Sciatic nerve (tissue), 2 donors: ENCODE results near the gene AFF2. TPM values are rescaled to one million over a fixed set of nuclear protein-coding genes. Genes with fewer than 3 reads are reported as not detected.

Source experiments
- ATAC-seq: fragments of 200-7000 bp; cut with Tn5 transposase; one replicate; pipeline ENCODE4 v1.9.1; 2020; ENCODE audit warnings: mild to moderate bottlenecking, moderate library complexity
- DNase-seq: peaks from one replicate; pipeline ENCODE4 v3.0.0-alpha.2; 2020; ENCODE audit warnings: low spot score
- intact Hi-C: fragments of 100-400 bp; cut with DNase I; formaldehyde crosslinking; loops from one replicate; pipeline ENCODE4 v1.14.2; 2022
- total RNA-seq: library from RNA; stranded (reverse); fragmentation: NEBNext Ultra II Directional; extraction: Animal tissue kit (Norgen Biotek cat#: 25700); gene quantifications from one replicate; pipeline ENCODE4 v1.2.1, GENCODE V29; 2021
- donor health status: DM: no; HTN: no; CAD: no.
- donor health status: DM: no; HTN: no; CAD: no.

The AFF2 gene
- total RNA-seq, 1 donor from 2014 or later: 7.6 TPM

GRCh38 chrX:148672517-148672916 lies 172.1 kb downstream of the AFF2 start:
- ATAC-seq (no peak), DNase-seq (no peak)
- intact Hi-C loops: no loop called here

GRCh38 chrX:148681605-148682004 lies 181.2 kb downstream of the AFF2 start:
- intact Hi-C loops: no loop called here
- DNase-seq (no peak), ATAC-seq (no peak)

GRCh38 chrX:148682206-148682605 lies 181.8 kb downstream of the AFF2 start:
- ATAC-seq (no peak), DNase-seq (no peak)
- intact Hi-C loops: no loop called here

- no peak for DNase-seq
- ATAC-seq: no peak
- intact Hi-C loops: no loop called here
These were observed 191.0 kb downstream of the AFF2 start for GRCh38 chrX:148691456-148691855.

GRCh38 chrX:148695255-148695654 lies 194.8 kb downstream of the AFF2 start:
- DNase-seq (no peak), ATAC-seq (no peak)
- intact Hi-C loops: no loop called here

- intact Hi-C loops: no loop called here
- no peak for ATAC-seq
- no peak for DNase-seq
These were observed 197.8 kb downstream of the AFF2 start for GRCh38 chrX:148698221-148698620.

GRCh38 chrX:148700021-148700420 lies 199.6 kb downstream of the AFF2 start:
- ATAC-seq: no peak
- DNase-seq: no peak
- intact Hi-C loops: no loop called here

- no peak for DNase-seq
- ATAC-seq: no peak
- intact Hi-C loops: no loop called here
These were observed 213.6 kb downstream of the AFF2 start for GRCh38 chrX:148713981-148714380.

- ATAC-seq (no peak), DNase-seq (no peak)
- intact Hi-C loops: no loop called here
These were observed 214.9 kb downstream of the AFF2 start for GRCh38 chrX:148715361-148715760.

GRCh38 chrX:148722966-148723365 lies 222.5 kb downstream of the AFF2 start:
- DNase-seq: no peak
- intact Hi-C loops: no loop called here
- ATAC-seq: no peak

GRCh38 chrX:148723551-148723950 lies 223.1 kb downstream of the AFF2 start:
- ATAC-seq: no peak
- no peak for DNase-seq
- intact Hi-C loops: no loop called here

GRCh38 chrX:148728901-148729300 lies 228.5 kb downstream of the AFF2 start:
- intact Hi-C loops: no loop called here
- DNase-seq: no peak
- ATAC-seq: no peak

GRCh38 chrX:148732743-148733142 lies 232.3 kb downstream of the AFF2 start:
- intact Hi-C loops: no loop called here
- DNase-seq (no peak), ATAC-seq (no peak)

- ATAC-seq (no peak), DNase-seq (no peak)
- intact Hi-C loops: no loop called here
These were observed 241.0 kb downstream of the AFF2 start for GRCh38 chrX:148741441-148741840.

- intact Hi-C loops: no loop called here
- no peak for DNase-seq
- ATAC-seq: no peak
These were observed 254.7 kb downstream of the AFF2 start for GRCh38 chrX:148755111-148755510.

- no peak for ATAC-seq
- DNase-seq: no peak
- intact Hi-C loops: no loop called here
These were observed 263.5 kb downstream of the AFF2 start for GRCh38 chrX:148763896-148764295.

GRCh38 chrX:148768296-148768695 lies 267.9 kb downstream of the AFF2 start:
- DNase-seq (no peak), ATAC-seq (no peak)
- intact Hi-C loops: no loop called here

GRCh38 chrX:148771440-148771839 lies 271.0 kb downstream of the AFF2 start:
- ATAC-seq (no peak), DNase-seq (no peak)
- intact Hi-C loops: no loop called here

- DNase-seq (no peak), ATAC-seq (no peak)
- intact Hi-C loops: no loop called here
These were observed 273.9 kb downstream of the AFF2 start for GRCh38 chrX:148774276-148774675.

- no peak for DNase-seq
- intact Hi-C loops: no loop called here
- no peak for ATAC-seq
These were observed 283.7 kb downstream of the AFF2 start for GRCh38 chrX:148784137-148784536.

- ATAC-seq (no peak), DNase-seq (no peak)
- intact Hi-C loops: no loop called here
These were observed 284.4 kb downstream of the AFF2 start for GRCh38 chrX:148784856-148785255.

GRCh38 chrX:148785256-148785655 lies 284.8 kb downstream of the AFF2 start:
- intact Hi-C loops: no loop called here
- DNase-seq (no peak), ATAC-seq (no peak)
